Measurements from ENCODE around the gene GRIK1.

- TF ChIP-seq CTCF (IDR thresholded peaks at IDR 0.05; ENCODE audit: low read length), result no peak
- TF ChIP-seq EZH2 (IDR thresholded peaks at IDR 0.05; ENCODE audit: borderline replicate concordance, low read length), result no peak
Observed at GRCh38 chr21:29920938-29921337, 18.9 kb downstream of the GRIK1 start.
